ENCODE results near the gene CA5A. TPM values are rescaled to one million over a fixed set of nuclear protein-coding genes. Genes with fewer than 3 reads are reported as not detected.

Gene CA5A
- total RNA-seq, 1 experiment from 2014 or later: not detected

GRCh38 chr16:87971933-87972332 lies 35.6 kb upstream of the CA5A start:
- H3K36me3 ChIP-seq: no peaks in the 10 kb centered on the region
- peaks cover 7% of the 10 kb centered on the region; the same call in 1 of the 2 replicates for H3K4me1 ChIP-seq
- no peak overlapping the region for H3K4me3 ChIP-seq
- no peak for DNase-seq
- peaks cover 3% of the 10 kb centered on the region; the same call in 1 of the 2 replicates for H3K9me3 ChIP-seq (replicated peaks)
- H3K27ac ChIP-seq: no peak overlapping the region
- H3K27me3 ChIP-seq: no peaks in the 10 kb centered on the region

- no peaks in the 10 kb centered on the region for H3K27me3 ChIP-seq
- H3K4me3 ChIP-seq: no peak overlapping the region
- H3K36me3 ChIP-seq: no peaks in the 10 kb centered on the region
- peaks cover 7% of the 10 kb centered on the region; the same call in 1 of the 2 replicates for H3K4me1 ChIP-seq
- no peak overlapping the region for H3K27ac ChIP-seq
- H3K9me3 ChIP-seq (replicated peaks): peaks cover 3% of the 10 kb centered on the region; the same call in 1 of the 2 replicates
- DNase-seq: no peak
Measured at GRCh38 chr16:87970186-87970585, 33.9 kb upstream of the CA5A start.

- no peak for DNase-seq
- no peaks in the 10 kb centered on the region for H3K36me3 ChIP-seq
- H3K4me1 ChIP-seq: peaks cover 3% of the 10 kb centered on the region; the same call in 1 of the 2 replicates
- no peak overlapping the region for H3K4me3 ChIP-seq
- no peaks in the 10 kb centered on the region for H3K27me3 ChIP-seq
- no peak overlapping the region for H3K27ac ChIP-seq
- H3K9me3 ChIP-seq (replicated peaks): peaks cover 3% of the 10 kb centered on the region; the same call in 1 of the 2 replicates
Measured at GRCh38 chr16:87968541-87968940, 32.2 kb upstream of the CA5A start.

- no peak overlapping the region for H3K27ac ChIP-seq
Measured at GRCh38 chr16:87966685-87967185, 30.4 kb upstream of the CA5A start.

GRCh38 chr16:87966064-87966645 lies 29.8 kb upstream of the CA5A start:
- H3K9me3 ChIP-seq (replicated peaks): no peaks in the 10 kb centered on the region
- no peaks in the 10 kb centered on the region for H3K36me3 ChIP-seq
- H3K4me1 ChIP-seq: no peaks in the 10 kb centered on the region
- no peak overlapping the region for H3K4me3 ChIP-seq
- H3K27ac ChIP-seq: no peak overlapping the region
- DNase-seq: no peak
- no peaks in the 10 kb centered on the region for H3K27me3 ChIP-seq

More at GRCh38 chr16:87966685-87967185, 30.4 kb upstream of the CA5A start:
- Histone ChIP-seq H3K4me3 (no peak overlapping the region), H3K36me3 (no peaks in the 10 kb centered on the region), H3K9me3 (replicated peaks) (peaks cover 3% of the 10 kb centered on the region; the same call in 1 of the 2 replicates), H3K27me3 (no peaks in the 10 kb centered on the region), H3K4me1 (no peaks in the 10 kb centered on the region)
- no peak for DNase-seq

- no peak for DNase-seq
- no peaks in the 10 kb centered on the region for H3K36me3 ChIP-seq
- H3K27ac ChIP-seq: no peak overlapping the region
- no peak overlapping the region for H3K4me3 ChIP-seq
- no peaks in the 10 kb centered on the region for H3K4me1 ChIP-seq
- H3K27me3 ChIP-seq: no peaks in the 10 kb centered on the region
- no peaks in the 10 kb centered on the region for H3K9me3 ChIP-seq (replicated peaks)
Measured at GRCh38 chr16:87965417-87965816, 29.1 kb upstream of the CA5A start.

- H3K27me3 ChIP-seq: no peaks in the 10 kb centered on the region
- H3K27ac ChIP-seq: no peak overlapping the region
- DNase-seq: no peak
- no peaks in the 10 kb centered on the region for H3K4me1 ChIP-seq
- no peaks in the 10 kb centered on the region for H3K9me3 ChIP-seq (replicated peaks)
- H3K4me3 ChIP-seq: no peak overlapping the region
- H3K36me3 ChIP-seq: no peaks in the 10 kb centered on the region
Measured at GRCh38 chr16:87964049-87964659, 27.8 kb upstream of the CA5A start.

GRCh38 chr16:87963400-87963799 lies 27.1 kb upstream of the CA5A start:
- Histone ChIP-seq H3K27ac (no peak overlapping the region), H3K36me3 (no peaks in the 10 kb centered on the region), H3K4me3 (no peak overlapping the region)

GRCh38 chr16:87961623-87962022 lies 25.3 kb upstream of the CA5A start:
- H3K9me3 ChIP-seq (replicated peaks): no peaks in the 10 kb centered on the region
- H3K4me1 ChIP-seq: no peaks in the 10 kb centered on the region
- H3K36me3 ChIP-seq: peaks cover 3% of the 10 kb centered on the region
- DNase-seq: no peak
- no peaks in the 10 kb centered on the region for H3K27me3 ChIP-seq
- H3K4me3 ChIP-seq: no peak overlapping the region
- H3K27ac ChIP-seq: no peak overlapping the region

More at GRCh38 chr16:87963400-87963799, 27.1 kb upstream of the CA5A start:
- Histone ChIP-seq H3K9me3 (replicated peaks) (no peaks in the 10 kb centered on the region), H3K27me3 (no peaks in the 10 kb centered on the region), H3K4me1 (no peaks in the 10 kb centered on the region)
- no peak for DNase-seq

GRCh38 chr16:87960852-87961251 lies 24.5 kb upstream of the CA5A start:
- no peaks in the 10 kb centered on the region for H3K27me3 ChIP-seq
- no peak overlapping the region for H3K27ac ChIP-seq
- H3K9me3 ChIP-seq (replicated peaks): no peaks in the 10 kb centered on the region
- DNase-seq: no peak
- H3K4me1 ChIP-seq: no peaks in the 10 kb centered on the region
- peaks cover 3% of the 10 kb centered on the region for H3K36me3 ChIP-seq
- H3K4me3 ChIP-seq: no peak overlapping the region

GRCh38 chr16:87960296-87960695 lies 24.0 kb upstream of the CA5A start:
- H3K4me1 ChIP-seq: no peaks in the 10 kb centered on the region
- DNase-seq: no peak
- H3K36me3 ChIP-seq: peaks cover 3% of the 10 kb centered on the region
- no peak overlapping the region for H3K27ac ChIP-seq
- H3K4me3 ChIP-seq: no peak overlapping the region
- no peaks in the 10 kb centered on the region for H3K27me3 ChIP-seq
- no peaks in the 10 kb centered on the region for H3K9me3 ChIP-seq (replicated peaks)

GRCh38 chr16:87959391-87959990 lies 23.2 kb upstream of the CA5A start:
- H3K4me1 ChIP-seq: no peaks in the 10 kb centered on the region
- no peak overlapping the region for H3K4me3 ChIP-seq
- H3K36me3 ChIP-seq: peaks cover 3% of the 10 kb centered on the region
- H3K27me3 ChIP-seq: no peaks in the 10 kb centered on the region
- H3K27ac ChIP-seq: no peak overlapping the region
- no peak for DNase-seq
- H3K9me3 ChIP-seq (replicated peaks): no peaks in the 10 kb centered on the region

GRCh38 chr16:87958632-87959031 lies 22.3 kb upstream of the CA5A start:
- no peak for DNase-seq
- Histone ChIP-seq H3K4me1 (no peaks in the 10 kb centered on the region), H3K27ac (no peak overlapping the region), H3K9me3 (replicated peaks) (no peaks in the 10 kb centered on the region), H3K4me3 (no peak overlapping the region), H3K27me3 (no peaks in the 10 kb centered on the region), H3K36me3 (peaks cover 3% of the 10 kb centered on the region)

GRCh38 chr16:87957296-87958094 lies 21.2 kb upstream of the CA5A start:
- Histone ChIP-seq H3K27me3 (no peaks in the 10 kb centered on the region), H3K4me1 (no peaks in the 10 kb centered on the region), H3K9me3 (replicated peaks) (no peaks in the 10 kb centered on the region), H3K36me3 (peaks cover 3% of the 10 kb centered on the region), H3K27ac (no peak overlapping the region), H3K4me3 (no peak overlapping the region)
- DNase-seq: no peak
